Prostate gland (tissue), 2 donors: Measurements from ENCODE around the gene TMC2.

ENCODE experiments used
- POLR2A ChIP-seq: fragments of 450-650 bp; IDR thresholded peaks from one replicate; pipeline ENCODE4 v1.6.1; 2016; ENCODE audit warnings: antibody characterized with exemption, mild to moderate bottlenecking
- POLR2AphosphoS5 ChIP-seq: sonication (generic); formaldehyde crosslinking; IDR thresholded peaks from one replicate; pipeline ENCODE4 v1.6.1; 2017; ENCODE audit warnings: antibody characterized with exemption
- TF ChIP-seq, protein P1 (sequence below), 4 experiments: fragments of 200-600 bp in 2 of 4; fragments of 450-650 bp in 2 of 4; sonication (generic) in 2 of 4; IDR thresholded peaks; 1 replicate in 3 of 4; 2 replicates in 1 of 4; pipeline ENCODE4 v1.5.1; 2016 to 2019; ENCODE audit warnings: antibody characterized with exemption in 4 of 4, mild to moderate bottlenecking in 2 of 4, moderate library complexity in 2 of 4

GRCh38 chr20:2657674-2658073 lies 121.3 kb downstream of the TMC2 start:
- TF ChIP-seq, protein P1, sequence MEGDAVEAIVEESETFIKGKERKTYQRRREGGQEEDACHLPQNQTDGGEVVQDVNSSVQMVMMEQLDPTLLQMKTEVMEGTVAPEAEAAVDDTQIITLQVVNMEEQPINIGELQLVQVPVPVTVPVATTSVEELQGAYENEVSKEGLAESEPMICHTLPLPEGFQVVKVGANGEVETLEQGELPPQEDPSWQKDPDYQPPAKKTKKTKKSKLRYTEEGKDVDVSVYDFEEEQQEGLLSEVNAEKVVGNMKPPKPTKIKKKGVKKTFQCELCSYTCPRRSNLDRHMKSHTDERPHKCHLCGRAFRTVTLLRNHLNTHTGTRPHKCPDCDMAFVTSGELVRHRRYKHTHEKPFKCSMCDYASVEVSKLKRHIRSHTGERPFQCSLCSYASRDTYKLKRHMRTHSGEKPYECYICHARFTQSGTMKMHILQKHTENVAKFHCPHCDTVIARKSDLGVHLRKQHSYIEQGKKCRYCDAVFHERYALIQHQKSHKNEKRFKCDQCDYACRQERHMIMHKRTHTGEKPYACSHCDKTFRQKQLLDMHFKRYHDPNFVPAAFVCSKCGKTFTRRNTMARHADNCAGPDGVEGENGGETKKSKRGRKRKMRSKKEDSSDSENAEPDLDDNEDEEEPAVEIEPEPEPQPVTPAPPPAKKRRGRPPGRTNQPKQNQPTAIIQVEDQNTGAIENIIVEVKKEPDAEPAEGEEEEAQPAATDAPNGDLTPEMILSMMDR (IDR thresholded peaks at IDR 0.05) = no peak
- TF ChIP-seq POLR2A = no peak
- TF ChIP-seq POLR2AphosphoS5 = no peak
